Measurements from ENCODE around the gene CDC42SE2.
"Not testable (repeated sequence)": the region's sequence is repeated elsewhere in the genome, so short reads cannot be mapped to it uniquely, and the experiment has no call there.

CDC42SE2 gene

GRCh38 chr5:131279204-131279603, 15.4 kb downstream of the CDC42SE2 start:
- DNase-seq: no peak

DNA sequence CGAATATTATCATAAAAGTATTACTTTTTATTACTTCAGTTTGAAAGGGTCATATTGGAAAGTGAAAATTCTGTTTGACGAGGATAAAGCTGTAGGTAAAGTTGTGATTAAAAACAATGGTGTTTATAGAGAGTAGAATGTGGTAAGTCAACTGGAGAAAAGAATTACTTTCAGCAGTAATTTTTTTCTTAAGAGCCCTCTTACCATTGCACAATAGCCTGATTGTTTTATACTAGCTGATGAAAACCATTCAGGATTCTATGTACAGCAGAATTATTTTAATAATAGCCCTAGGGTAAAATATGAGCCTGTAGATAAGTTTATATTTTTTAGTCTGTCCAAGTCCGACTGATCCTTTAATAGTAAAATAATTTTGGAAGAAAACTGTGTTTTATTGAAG, 16.6 kb downstream of the CDC42SE2 start:
- no peak for DNase-seq

DNA sequence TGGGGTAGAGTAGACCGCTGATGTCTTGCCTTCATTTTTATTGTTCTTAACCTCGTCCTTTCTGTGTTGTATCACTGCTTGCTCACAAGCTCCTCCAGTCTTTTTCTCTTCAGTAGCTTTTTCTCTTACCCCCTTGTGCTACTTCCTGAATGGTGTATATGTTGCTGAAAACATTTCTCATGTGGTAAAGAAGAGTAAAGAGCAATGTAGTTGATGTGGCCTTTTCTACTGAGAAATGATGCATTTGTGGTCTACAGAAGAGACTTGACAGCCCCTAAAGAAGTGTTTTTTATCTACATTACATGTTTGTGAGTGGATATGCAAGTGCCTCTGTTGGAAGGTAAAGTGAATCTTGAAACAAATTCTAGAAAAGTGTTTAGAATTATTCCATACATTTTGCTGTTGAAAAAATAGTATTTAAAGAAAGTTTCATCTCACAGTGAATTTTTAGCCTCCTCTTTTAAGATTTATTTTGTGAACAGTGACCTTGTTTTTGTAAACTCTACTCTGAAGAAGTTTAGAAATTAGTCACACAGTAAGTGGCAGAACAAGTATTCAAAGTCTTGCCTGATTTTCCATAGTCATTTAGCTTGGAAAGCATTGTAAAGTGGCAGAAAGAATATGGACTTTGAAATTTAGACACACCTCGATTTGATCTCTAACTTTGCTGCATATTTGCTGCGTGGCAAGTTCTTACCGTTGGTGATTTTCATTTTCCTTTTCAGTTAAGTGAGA, 17.4 kb downstream of the CDC42SE2 start:
- DNase-seq: no peak

DNA sequence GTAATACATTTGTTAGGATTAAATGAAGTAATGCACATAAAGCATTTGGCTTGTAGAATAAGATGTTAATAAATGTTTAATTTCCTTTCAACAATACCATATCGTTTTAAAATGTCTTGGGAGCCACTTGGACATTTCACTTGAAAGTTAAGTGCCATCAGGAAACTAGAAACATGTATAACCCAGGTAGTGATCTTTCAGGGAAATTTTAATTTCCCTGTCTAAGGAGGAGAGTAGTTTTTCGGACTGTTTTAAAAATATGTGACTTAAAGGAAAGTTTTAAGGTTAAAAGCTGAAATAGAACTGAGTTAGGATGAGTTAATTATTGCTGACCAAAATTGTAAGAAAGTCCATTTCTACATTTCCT, 18.0 kb downstream of the CDC42SE2 start:
- DNase-seq: no peak

- no peak for DNase-seq
These were observed 18.4 kb downstream of the CDC42SE2 start for GRCh38 chr5:131282235-131282634.

DNA sequence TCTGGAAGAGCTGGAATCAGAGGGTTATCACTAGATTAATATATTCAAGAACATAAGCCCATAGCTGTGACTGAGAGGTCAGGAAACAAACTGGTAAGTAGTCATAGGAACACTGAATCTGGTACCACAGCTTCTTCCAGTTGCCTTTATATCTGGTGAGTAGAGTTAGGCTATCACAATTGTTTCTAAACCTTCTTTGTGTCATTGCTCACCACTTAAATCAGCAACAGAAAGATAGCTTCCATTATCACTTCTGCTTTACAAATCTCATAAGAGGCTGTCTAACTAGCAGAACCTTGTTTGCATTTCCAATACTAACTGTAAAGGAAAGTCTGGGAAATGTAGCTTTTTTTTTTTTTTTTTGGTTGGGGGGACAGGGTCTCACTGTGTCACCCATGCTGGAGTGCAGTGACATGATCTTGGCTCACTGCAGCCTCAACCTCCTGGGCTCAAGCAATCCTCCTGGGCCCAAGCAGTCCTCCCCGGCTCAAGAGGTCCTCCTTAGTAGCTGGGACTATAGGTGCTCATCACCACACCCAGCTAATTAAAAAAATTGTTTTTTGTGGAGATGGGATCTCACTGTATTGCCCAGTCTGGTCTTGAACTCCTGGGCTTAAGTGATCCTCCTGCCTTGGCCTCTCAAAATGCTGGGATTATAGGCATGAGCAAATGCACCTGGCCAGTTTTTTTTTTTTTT, 22.0 kb downstream of the CDC42SE2 start:
- DNase-seq: no peak

DNA sequence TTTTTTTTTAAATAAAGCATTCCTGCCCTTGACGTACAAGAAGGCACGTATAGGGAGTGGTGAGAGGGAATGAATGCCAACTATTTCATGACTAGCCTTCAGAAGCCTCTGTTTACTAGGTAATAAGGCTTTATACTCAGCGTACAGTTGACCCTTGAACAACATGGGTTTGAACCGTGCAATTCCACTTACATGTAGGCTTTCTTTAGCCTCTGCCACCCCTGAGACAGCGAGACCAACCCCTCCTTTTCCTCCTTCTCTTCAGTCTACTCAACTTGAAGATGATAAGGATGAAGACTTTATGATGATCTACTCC, 22.5 kb downstream of the CDC42SE2 start:
- no peak for DNase-seq

GRCh38 chr5:131288328-131288727, 24.5 kb downstream of the CDC42SE2 start:
- DNase-seq: no peak

- DNase-seq: peak; percentile 48
These were observed 25.9 kb downstream of the CDC42SE2 start for GRCh38 chr5:131289738-131290137.

GRCh38 chr5:131296213-131296672, 32.4 kb downstream of the CDC42SE2 start:
- no peak for DNase-seq

DNA sequence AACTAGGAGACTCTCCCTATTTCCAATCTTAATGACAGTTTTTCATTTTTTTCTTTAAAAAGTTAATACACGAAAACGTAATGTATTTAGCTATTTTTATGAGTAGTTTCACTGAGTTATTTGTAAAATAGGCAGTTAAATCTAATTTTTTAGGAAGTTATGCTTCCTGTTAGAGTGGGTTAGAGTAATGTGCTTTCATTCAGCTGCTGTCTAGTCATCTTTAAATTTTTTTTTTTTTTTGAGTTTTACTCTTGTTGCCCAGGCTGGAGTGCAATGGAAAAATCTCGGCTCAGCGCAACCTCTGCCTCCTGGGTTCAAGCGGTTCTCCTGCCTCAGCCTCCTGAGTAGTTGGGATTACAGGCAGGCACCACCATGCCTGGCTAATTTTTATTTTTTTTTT, 34.0 kb downstream of the CDC42SE2 start:
- DNase-seq: no peak

GRCh38 chr5:131299465-131299864, 35.6 kb downstream of the CDC42SE2 start:
- no peak for DNase-seq

DNA sequence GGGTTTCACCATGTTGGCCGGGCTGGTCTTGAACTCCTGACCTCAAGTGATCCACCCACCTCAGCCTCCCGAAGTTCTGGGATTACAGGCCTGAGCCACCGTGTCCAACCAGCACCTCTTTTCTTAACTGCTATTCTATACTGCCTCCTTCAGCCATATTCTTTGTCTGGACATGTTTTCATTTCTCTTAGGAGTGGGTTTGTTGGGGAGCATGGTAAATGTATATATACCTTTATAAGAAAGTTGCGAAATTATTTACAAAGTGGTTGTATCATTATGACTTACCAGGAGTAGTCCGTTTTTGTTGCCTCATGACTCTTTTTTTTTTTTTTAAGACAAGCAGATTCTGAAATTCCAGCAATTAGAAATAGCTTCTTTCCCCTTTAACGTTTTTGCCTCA, 38.7 kb downstream of the CDC42SE2 start:
- DNase-seq: no peak

DNA sequence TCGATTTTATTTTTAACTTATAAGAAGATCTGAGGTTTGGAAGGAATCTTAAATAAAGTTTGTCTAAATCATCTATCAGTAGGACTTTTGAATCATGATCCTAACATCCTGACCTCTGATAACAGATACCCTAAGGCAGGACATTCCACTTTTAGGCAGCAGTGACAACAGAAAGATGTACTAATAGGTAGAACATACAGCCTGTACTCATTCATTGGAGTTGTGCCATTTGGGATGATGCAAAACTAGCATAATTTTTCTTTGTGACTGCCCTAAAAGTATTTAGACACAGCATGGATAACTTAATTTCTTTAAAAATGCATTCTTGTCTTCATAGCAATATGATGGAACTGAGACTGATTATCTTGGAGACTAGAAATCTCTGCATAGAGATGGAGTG, 39.7 kb downstream of the CDC42SE2 start:
- no peak for DNase-seq

GRCh38 chr5:131304414-131304813, 40.6 kb downstream of the CDC42SE2 start:
- DNase-seq: no peak

- no peak for DNase-seq
These were observed 41.4 kb downstream of the CDC42SE2 start for GRCh38 chr5:131305138-131305689.

DNA sequence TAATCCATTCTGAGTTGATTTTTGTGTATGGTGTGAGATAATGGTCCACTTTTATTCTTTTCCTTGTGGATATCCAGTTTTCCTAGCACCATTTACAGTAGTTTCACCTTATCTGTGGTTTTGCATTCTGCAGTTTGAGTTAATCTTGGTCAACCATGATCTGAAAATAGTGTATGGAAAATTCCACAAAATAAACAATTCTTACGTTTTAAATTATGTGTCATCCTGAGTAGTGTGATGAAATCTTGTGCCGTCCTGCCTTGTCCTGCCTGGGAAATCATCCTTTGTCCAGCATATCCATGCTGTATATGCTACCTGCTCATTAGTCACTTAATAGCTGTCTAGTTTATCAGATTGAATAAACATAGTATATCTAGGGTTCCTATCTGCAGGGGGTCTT, 42.1 kb downstream of the CDC42SE2 start:
- no peak for DNase-seq

DNA sequence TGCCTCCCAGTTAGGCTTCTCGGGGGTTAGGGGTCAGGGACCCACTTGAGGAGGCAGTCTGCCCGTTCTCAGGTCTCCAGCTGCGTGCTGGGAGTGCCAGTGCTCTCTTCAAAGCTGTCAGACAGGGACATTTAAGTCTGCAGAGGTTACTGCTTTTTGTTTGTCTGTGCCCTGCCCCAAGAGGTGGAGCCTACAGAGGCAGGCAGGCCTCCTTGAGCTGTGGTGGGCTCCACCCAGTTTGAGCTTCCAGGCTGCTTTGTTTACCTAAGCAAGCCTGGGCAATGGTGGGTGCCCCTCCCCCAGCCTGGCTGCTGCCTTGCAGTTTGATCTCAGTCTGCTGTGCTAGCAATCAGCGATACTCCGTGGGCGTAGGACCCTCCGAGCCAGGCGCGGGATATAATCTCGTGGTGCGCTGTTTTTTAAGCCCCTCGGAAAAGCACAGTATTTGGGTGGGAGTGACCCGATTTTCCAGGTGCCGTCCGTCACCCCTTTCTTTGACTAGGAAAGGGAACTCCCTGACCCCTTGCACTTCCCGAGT, 48.5 kb downstream of the CDC42SE2 start:
- not testable (repeated sequence) for DNase-seq

DNA sequence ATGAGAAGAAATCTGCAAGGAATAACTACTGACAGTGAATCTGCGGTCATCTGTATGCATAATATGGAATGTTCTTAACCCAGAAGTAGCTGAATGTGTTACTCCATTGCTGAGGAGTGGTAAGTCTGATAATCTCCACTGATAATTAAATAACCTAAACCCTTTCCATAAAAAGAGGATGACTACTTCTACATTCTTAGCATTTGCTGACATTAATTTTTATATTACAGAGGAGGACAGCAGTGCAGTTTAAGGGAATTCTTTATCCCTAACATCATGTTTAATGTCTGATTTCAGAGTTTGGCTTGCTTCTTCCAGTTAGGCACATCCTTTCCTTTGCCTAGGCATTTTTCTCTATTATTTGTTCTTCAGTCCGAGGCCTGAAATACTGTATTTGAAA, 52.2 kb downstream of the CDC42SE2 start:
- no peak for DNase-seq

- DNase-seq: no peak
These were observed 53.0 kb downstream of the CDC42SE2 start for GRCh38 chr5:131316822-131317221.

DNA sequence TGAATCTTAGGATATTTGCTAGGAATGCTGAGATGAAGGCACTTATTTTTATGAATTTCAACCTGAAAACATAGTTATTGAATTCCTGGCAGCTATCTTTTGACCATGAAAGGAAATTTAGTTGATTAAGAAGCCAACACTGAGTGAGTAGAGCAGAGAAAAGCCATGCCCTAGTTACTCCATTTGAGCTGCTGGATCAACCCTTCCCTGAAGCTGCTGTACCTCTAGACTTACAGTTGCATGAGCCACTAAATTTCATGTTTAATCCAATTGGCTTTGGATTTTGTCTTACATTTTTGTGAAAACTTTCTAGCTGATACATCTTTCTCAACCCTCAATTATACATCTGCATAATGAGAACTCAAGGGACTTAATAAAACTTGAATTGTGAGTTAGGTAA, 54.6 kb downstream of the CDC42SE2 start:
- no peak for DNase-seq

DNA sequence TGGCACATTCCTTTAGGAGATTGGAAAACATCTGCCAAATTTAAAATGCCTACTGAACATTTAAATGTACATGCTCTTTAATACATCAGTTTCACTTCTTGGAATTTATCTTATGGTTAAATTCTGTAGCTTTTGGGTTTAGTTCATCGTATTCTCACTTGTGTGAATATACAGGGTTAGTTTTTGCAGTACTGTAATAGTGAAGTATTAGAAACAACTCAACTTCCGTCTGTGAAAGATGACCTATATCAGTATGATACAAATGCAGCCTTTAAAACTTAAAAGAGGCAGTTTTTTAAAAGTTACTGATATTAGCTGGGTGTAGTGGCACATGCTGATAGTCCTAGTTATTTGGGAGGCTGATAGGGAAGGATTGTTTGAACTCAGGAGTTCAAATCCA, 57.2 kb downstream of the CDC42SE2 start:
- DNase-seq: no peak

- no peak for DNase-seq
These were observed 59.1 kb downstream of the CDC42SE2 start for GRCh38 chr5:131322926-131323325.

- no peak for DNase-seq
These were observed 59.5 kb downstream of the CDC42SE2 start for GRCh38 chr5:131323378-131323777.

All from stimulated activated CD4-positive, alpha-beta T cell treated with anti-CD3 and anti-CD28 coated beads, Interleukin-1b, Interleukin-23, amount 100 ng/mL, for 48 hours (primary cell).